GM19467 (cell line): ENCODE measurements around the gene KIAA0586.
"Not testable (repeated sequence)": the region's sequence is repeated elsewhere in the genome, so short reads cannot be mapped to it uniquely, and the experiment has no call there.

Experiments
- ATAC-seq: cut with Tn5 transposase; IDR thresholded peaks from one replicate; pipeline ENCODE4 v1.9.1; 2021; ENCODE audit warnings: mild to moderate bottlenecking, moderate library complexity; ENCODE audit not compliant: unreplicated experiment

The KIAA0586 gene

DNA sequence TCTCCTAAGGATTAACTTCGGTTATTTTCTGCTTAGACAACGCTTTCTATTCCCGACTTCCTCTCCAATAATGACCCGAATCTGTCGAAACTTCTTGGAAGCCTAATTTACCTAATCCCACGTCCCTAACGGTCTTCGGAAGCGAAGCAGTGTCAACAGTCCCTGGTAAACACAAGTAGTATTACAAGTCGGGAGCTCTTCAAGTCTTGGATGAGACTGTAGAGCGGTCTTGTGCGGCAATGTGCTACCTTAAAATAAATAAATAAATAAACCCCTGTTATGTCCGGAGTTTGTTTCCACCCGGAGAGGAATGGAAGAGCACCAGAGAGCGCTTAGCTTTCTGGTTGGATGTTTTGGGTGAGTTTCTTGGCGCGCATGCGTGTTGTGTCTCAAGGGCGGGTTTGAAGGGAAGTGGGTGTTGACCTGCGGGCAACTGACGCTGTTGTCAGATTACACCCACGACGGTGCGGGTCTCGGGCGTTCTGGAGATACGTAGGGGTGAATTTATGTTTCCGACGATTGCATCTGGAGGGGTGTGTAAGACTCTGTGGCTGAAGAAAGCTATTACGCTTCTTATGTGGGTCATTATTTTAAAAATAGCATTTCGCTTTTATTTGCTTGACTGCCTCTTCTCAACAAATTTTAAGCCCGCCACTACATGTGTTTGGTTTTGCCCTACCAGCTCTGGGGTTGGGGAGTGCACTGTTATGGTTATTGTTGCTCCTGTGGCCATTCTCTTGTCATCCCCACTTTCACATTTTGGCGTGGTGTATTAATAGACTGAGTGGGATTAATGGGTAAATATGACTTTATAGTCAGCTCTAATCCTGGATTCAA lies at the start of gene KIAA0586, which contains the start of gene TIMM9:
Gene KIAA0586, plus strand, starts transcription at position 439 of the 837 bp plus-strand sequence. CDS start 546 bp downstream, outside the sequence.
Gene TIMM9, minus strand, starts transcription at position 251 of the 837 bp plus-strand sequence. CDS start 15,586 bp downstream, outside the sequence.
- ATAC-seq: peak; percentile 90

DNA sequence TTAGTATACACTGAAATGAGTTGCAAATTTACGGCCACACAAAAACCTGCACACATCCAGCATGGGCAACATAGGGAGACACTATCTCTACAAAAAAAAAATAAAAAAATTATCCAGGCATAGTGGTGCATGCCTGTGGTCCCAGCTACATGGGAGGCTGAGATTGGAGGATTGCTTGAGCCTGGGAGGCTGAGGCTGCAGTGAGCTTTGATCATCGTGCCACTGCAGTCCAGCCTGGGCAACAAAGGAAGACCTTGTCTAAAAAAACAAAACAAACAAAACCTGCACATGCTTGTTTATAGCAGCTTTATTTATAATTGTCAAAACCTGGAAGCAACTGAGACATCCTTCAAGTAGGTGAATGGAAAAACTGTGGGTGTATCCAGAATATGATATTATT lies 36.7 kb upstream of the KIAA0586 start:
- ATAC-seq: no peak

GRCh38 chr14:58395562-58395811 lies 32.0 kb upstream of the KIAA0586 start:
- ATAC-seq: no peak

- peak; percentile 95 for ATAC-seq
Measured at GRCh38 chr14:58395812-58396788, 31.4 kb upstream of the KIAA0586 start, which contains the start of gene TOMM20L. Gene TOMM20L, plus strand, starts transcription at chr14:58395930. Its CDS starts 28 bp downstream, at chr14:58395958.

DNA sequence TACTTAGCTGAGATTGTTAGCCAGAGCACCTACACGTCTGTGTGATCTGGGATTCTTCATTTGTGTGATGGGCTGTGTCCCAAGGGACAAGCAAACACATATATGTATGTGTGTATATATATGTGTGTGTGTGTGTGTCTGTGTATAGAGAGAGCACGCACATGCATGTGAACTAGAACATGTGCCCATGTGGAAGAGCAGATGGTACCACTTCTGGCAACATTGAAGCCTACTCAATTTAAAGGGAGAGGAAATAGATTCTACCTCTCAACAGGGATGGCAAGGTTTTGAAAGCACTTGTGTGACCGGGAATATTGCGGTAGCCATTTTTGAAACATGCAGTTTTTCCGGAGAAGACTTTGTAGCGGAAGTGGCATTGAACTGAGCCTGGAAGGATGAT lies 30.4 kb upstream of the KIAA0586 start:
- no peak for ATAC-seq

- ATAC-seq: no peak
Measured at GRCh38 chr14:58398495-58398894, 29.0 kb upstream of the KIAA0586 start.

DNA sequence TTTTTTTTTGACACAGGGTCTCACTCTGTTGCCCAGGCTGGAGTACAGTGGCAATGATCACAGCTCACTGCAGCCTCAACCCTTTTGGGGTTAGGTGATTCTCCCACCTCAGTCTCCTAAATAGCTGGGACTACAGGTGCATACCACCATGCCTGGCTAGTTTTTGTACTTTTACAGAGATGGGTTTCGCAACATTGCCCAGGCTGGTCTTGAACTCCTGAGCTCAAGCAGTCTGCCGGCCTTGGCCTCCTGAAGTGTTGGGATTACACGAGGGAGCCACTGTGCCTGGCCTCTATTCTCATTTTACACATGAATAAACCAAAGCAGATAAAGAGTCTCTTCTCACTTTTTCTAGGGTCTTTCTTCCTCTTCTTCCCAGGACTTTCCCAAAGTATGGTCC lies 28.6 kb upstream of the KIAA0586 start:
- no peak for ATAC-seq

- ATAC-seq: no peak
Measured at GRCh38 chr14:58401587-58401986, 25.9 kb upstream of the KIAA0586 start.

- ATAC-seq: no peak
Measured at GRCh38 chr14:58408681-58409215, 18.8 kb upstream of the KIAA0586 start.

- no peak for ATAC-seq
Measured at GRCh38 chr14:58414845-58415244, 12.7 kb upstream of the KIAA0586 start.

GRCh38 chr14:58415636-58416547 lies 11.6 kb upstream of the KIAA0586 start:
- no peak for ATAC-seq

DNA sequence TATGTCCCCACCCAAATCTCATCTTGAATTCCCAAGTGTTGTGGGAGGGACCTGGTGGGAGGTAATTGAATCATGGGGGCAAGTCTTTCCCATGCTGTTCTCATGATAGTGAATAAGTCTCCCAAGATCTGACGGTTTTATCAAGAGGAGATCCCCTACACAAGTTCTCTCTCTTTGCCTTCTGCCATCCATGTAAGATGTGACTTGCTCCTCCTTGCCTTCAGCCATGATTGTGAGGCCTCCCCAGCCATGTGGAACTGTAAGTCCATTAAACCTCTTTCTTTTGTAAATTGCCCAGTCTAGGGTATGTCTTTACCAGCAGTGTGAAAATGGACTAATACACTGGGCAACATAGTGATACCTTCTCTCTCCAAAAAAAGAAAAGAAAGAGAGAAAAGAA lies 10.6 kb upstream of the KIAA0586 start:
- ATAC-seq: not testable (repeated sequence)

GRCh38 chr14:58426670-58427280 lies 744 bp upstream of the KIAA0586 start:
- peak; percentile 34 for ATAC-seq

- no peak for ATAC-seq
Measured at GRCh38 chr14:58428118-58428683, 682 bp downstream of the KIAA0586 start.

GRCh38 chr14:58430156-58430555 lies 2.6 kb downstream of the KIAA0586 start:
- ATAC-seq: no peak

GRCh38 chr14:58439476-58439875 lies 12.0 kb downstream of the KIAA0586 start:
- ATAC-seq: no peak

GRCh38 chr14:58444627-58445026 lies 17.1 kb downstream of the KIAA0586 start:
- no peak for ATAC-seq

- no peak for ATAC-seq
Measured at GRCh38 chr14:58455593-58456265, 28.2 kb downstream of the KIAA0586 start.

- no peak for ATAC-seq
Measured at GRCh38 chr14:58460772-58461171, 33.3 kb downstream of the KIAA0586 start.
